Measurements from ENCODE around the gene ZHX3. TPM values are rescaled to one million over a fixed set of nuclear protein-coding genes. Genes with fewer than 3 reads are reported as not detected.

ZHX3 gene
- total RNA-seq, 1 experiment from 2014 or later = 21.5 TPM

DNA sequence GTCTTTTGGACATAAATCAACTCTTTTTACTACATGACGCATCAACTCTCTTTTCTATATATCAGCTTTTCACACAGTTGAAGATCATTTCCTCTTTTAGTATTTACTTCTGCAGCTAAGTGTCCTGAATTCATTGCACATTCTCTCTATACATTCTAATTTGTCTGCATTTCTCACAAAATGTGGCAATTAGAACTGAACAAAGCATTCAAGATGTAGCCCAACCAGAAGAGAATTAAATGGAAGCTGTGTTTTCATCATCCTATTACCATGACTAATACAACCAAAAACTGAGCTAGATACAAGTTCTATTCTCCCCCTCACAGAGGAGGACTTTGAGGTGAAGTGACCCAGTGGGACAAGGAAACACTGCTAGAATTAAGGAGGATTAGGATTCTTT lies 93.2 kb downstream of the ZHX3 start:
- no peaks in the 10 kb centered on the region for H3K27me3 ChIP-seq (ENCODE audit: insufficient read depth, low read depth)
- H3K4me1 ChIP-seq (replicated peaks; ENCODE audit: insufficient read depth) = no peaks in the 10 kb centered on the region
- BruUV-seq (replicated peaks) = no TSS peak
- H3K9me3 ChIP-seq (ENCODE audit: insufficient read depth, low read depth) = no peaks in the 10 kb centered on the region
- no peak overlapping the region for H3K27ac ChIP-seq
- H3F3A ChIP-seq (ENCODE audit: insufficient read depth, low read depth) = no peaks in the 10 kb centered on the region
- no peak overlapping the region for H3K4me3 ChIP-seq
- H4K20me1 ChIP-seq (ENCODE audit: insufficient read depth) = no peaks in the 10 kb centered on the region
- CTCF ChIA-PET = interaction anchor here (0.6 kb wide), 1 partner anchor 116 kb away, joined by 8 read pairs; no protein-coding TSS in a partner anchor
- no peak overlapping the region for H3K4me2 ChIP-seq
- H3K79me2 ChIP-seq (ENCODE audit: low read depth) = no peaks in the 10 kb centered on the region
- H3K36me3 ChIP-seq (ENCODE audit: low read depth) = no peaks in the 10 kb centered on the region
- H3K9me2 ChIP-seq (ENCODE audit: insufficient read depth) = no peaks in the 10 kb centered on the region
- DNase-seq = no peak
- TF ChIP-seq EZH2 (IDR thresholded peaks at IDR 0.05; ENCODE audit: low read depth) = no peak
- TF ChIP-seq, protein P1, sequence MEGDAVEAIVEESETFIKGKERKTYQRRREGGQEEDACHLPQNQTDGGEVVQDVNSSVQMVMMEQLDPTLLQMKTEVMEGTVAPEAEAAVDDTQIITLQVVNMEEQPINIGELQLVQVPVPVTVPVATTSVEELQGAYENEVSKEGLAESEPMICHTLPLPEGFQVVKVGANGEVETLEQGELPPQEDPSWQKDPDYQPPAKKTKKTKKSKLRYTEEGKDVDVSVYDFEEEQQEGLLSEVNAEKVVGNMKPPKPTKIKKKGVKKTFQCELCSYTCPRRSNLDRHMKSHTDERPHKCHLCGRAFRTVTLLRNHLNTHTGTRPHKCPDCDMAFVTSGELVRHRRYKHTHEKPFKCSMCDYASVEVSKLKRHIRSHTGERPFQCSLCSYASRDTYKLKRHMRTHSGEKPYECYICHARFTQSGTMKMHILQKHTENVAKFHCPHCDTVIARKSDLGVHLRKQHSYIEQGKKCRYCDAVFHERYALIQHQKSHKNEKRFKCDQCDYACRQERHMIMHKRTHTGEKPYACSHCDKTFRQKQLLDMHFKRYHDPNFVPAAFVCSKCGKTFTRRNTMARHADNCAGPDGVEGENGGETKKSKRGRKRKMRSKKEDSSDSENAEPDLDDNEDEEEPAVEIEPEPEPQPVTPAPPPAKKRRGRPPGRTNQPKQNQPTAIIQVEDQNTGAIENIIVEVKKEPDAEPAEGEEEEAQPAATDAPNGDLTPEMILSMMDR (conservative IDR thresholded peaks at IDR 0.05) = no peak
- H2AFZ ChIP-seq = no peak overlapping the region
- POLR2A ChIA-PET (ENCODE audit: unreplicated experiment) = no interaction called here
- intact Hi-C loops (cut with micrococcal nuclease; ENCODE audit: unreplicated experiment) = no loop called here

DNA sequence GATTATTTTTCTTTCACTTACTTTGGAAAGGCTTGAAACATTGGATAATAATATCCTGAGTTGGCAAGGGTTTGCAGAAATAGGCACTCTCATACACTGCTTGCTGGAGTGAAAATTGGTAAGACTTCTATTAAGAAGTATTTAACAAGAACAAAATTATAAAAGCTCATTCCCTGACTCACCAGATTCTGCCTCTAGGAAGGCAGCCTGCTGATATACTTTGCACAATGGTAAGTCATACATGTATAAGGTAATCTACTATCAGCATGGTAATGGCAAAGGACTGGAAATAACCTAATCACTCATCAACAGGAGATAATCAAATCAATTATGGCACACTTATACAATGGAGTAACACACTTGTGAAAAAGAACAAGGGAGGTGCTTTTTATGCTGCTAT lies 94.4 kb downstream of the ZHX3 start:
- Histone ChIP-seq H3K27ac (no peak overlapping the region), H3K36me3 (ENCODE audit: low read depth) (no peaks in the 10 kb centered on the region), H3K4me1 (replicated peaks; ENCODE audit: insufficient read depth) (no peaks in the 10 kb centered on the region), H3F3A (ENCODE audit: insufficient read depth, low read depth) (no peaks in the 10 kb centered on the region), H3K4me2 (no peak overlapping the region), H3K9me2 (ENCODE audit: insufficient read depth) (no peaks in the 10 kb centered on the region), H3K9me3 (ENCODE audit: insufficient read depth, low read depth) (no peaks in the 10 kb centered on the region), H3K27me3 (ENCODE audit: insufficient read depth, low read depth) (no peaks in the 10 kb centered on the region), H2AFZ (no peak overlapping the region), H4K20me1 (ENCODE audit: insufficient read depth) (no peaks in the 10 kb centered on the region), H3K4me3 (no peak overlapping the region), H3K79me2 (ENCODE audit: low read depth) (no peaks in the 10 kb centered on the region)
- no TSS peak for BruUV-seq (replicated peaks)
- ChIA-PET CTCF (interaction anchor here (0.6 kb wide), 1 partner anchor 234 kb away, joined by 11 read pairs; no protein-coding TSS in a partner anchor), POLR2A (ENCODE audit: unreplicated experiment) (no interaction called here)
- TF ChIP-seq, protein P1 (conservative IDR thresholded peaks at IDR 0.05) = no peak
- TF ChIP-seq EZH2 (IDR thresholded peaks at IDR 0.05; ENCODE audit: low read depth) = no peak
- no peak for DNase-seq
- intact Hi-C loops (cut with micrococcal nuclease; ENCODE audit: unreplicated experiment) = no loop called here

DNA sequence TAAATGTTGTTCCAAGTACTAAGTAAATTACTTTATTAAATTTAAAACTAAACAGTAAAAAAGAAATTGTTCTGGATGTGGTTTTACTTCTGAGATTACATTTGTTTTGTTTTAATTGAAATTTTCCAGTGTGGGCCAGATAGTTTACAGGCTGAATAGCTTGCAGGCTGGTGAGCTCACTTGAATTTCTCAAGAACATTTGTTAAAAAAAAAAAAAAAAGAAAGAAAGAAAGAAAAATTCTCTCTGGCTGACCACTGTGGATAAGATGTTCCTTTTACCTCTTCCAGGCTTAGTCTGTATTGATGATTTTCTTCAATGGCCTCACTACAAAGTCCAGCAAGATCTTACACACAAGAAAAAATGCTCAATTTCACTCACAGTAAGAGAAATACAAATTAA lies 94.8 kb downstream of the ZHX3 start:
- POLR2A ChIA-PET (ENCODE audit: unreplicated experiment) = no interaction called here
- no peak for TF ChIP-seq EZH2 (IDR thresholded peaks at IDR 0.05; ENCODE audit: low read depth)
- TF ChIP-seq, protein P1 (conservative IDR thresholded peaks at IDR 0.05) = no peak
- H3K9me2 ChIP-seq (ENCODE audit: insufficient read depth) = no peaks in the 10 kb centered on the region
- no peak overlapping the region for H2AFZ ChIP-seq
- no peaks in the 10 kb centered on the region for H3K4me1 ChIP-seq (replicated peaks; ENCODE audit: insufficient read depth)
- no peaks in the 10 kb centered on the region for H3K79me2 ChIP-seq (ENCODE audit: low read depth)
- no peak overlapping the region for H3K4me2 ChIP-seq
- H3K36me3 ChIP-seq (ENCODE audit: low read depth) = no peaks in the 10 kb centered on the region
- CTCF ChIA-PET = interaction anchor here (0.6 kb wide), 1 partner anchor 10 kb away, joined by 7 read pairs; no protein-coding TSS in a partner anchor
- no peaks in the 10 kb centered on the region for H4K20me1 ChIP-seq (ENCODE audit: insufficient read depth)
- DNase-seq = no peak
- no peak overlapping the region for H3K4me3 ChIP-seq
- H3K27me3 ChIP-seq (ENCODE audit: insufficient read depth, low read depth) = no peaks in the 10 kb centered on the region
- no peaks in the 10 kb centered on the region for H3F3A ChIP-seq (ENCODE audit: insufficient read depth, low read depth)
- no peak overlapping the region for H3K27ac ChIP-seq
- H3K9me3 ChIP-seq (ENCODE audit: insufficient read depth, low read depth) = no peaks in the 10 kb centered on the region
- intact Hi-C loops (cut with micrococcal nuclease; ENCODE audit: unreplicated experiment) = no loop called here
- BruUV-seq (replicated peaks) = no TSS peak

Measured in PC-9 (cell line).